ENCODE measurements around the gene KRTAP10-10. TPM values are rescaled to one million over a fixed set of nuclear protein-coding genes. Genes with fewer than 3 reads are reported as not detected.

The KRTAP10-10 gene
- total and polyA plus RNA-seq, 3 donors from 2014 or later = not detected

DNA sequence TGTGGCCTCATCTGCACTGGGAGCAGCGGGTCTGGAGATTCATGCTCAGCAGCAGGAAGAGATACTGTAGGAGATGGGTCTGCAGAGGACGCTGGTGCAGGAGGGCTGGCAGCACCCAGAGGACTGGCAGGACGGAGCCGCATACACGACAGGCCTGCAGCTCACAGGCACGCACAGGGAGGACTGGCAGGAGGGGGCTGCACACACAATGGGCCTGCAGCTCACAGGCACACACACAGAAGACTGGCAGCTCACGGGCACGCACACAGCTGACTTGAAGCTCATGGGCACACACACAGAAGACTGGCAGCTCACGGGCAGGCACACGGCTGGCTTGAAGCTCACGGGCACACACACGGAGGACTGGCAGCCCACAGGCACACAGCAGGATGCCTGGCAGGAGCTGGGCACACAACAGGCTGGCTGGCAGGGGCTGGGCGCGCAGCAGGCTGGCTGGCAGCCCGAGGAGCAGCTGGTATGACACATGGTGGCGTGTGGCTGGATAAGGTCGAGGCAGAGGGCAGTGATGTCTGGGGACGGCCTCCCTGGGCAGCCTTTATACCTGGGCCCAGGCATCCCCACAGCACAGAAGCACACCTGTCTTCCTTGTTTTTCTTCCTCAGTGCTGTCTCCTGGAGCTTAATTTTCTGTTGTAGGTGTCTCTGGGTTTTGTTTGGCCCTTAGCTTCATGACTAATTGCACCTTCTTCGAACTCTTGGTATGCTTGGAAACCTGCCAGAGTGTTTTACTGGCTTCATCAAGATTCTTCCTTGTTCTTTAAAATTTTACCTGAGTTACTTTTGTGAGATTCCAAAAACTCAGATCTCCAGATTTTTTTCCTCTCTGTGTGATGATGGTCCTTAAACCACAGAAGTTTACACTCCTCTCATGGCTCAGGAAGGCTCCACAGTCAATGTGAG lies 29.5 kb downstream of the KRTAP10-10 start, which contains the start of gene KRTAP12-2:
Gene KRTAP12-2 (minus strand): TSS at position 527 of the 920 bp plus-strand sequence. CDS start 41 bp downstream, at position 486.
- no peak for DNase-seq
- 63 to 80% methylated on average over 6 to 19 of the region's 19 CpGs for WGBS, 2 donors
- H3K4me1 ChIP-seq = no peaks in the 10 kb centered on the region
- no peak within 1 kb of the TSS for H3K27ac ChIP-seq
- TF ChIP-seq POLR2A (IDR thresholded peaks at IDR 0.05) = no peak
- TF ChIP-seq, protein P1, sequence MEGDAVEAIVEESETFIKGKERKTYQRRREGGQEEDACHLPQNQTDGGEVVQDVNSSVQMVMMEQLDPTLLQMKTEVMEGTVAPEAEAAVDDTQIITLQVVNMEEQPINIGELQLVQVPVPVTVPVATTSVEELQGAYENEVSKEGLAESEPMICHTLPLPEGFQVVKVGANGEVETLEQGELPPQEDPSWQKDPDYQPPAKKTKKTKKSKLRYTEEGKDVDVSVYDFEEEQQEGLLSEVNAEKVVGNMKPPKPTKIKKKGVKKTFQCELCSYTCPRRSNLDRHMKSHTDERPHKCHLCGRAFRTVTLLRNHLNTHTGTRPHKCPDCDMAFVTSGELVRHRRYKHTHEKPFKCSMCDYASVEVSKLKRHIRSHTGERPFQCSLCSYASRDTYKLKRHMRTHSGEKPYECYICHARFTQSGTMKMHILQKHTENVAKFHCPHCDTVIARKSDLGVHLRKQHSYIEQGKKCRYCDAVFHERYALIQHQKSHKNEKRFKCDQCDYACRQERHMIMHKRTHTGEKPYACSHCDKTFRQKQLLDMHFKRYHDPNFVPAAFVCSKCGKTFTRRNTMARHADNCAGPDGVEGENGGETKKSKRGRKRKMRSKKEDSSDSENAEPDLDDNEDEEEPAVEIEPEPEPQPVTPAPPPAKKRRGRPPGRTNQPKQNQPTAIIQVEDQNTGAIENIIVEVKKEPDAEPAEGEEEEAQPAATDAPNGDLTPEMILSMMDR (IDR thresholded peaks at IDR 0.05) = no peak
- no peaks in the 10 kb centered on the region for H3K27me3 ChIP-seq
- no peaks in the 10 kb centered on the region for H3K9me3 ChIP-seq
- H3K4me3 ChIP-seq = no peak within 1 kb of the TSS
- no peaks in the 10 kb centered on the region for H3K36me3 ChIP-seq (ENCODE audit: low read depth, missing control alignments)
- intact Hi-C loops (cut with DNase I; ENCODE audit: low total_unique reads) = no loop called here

DNA sequence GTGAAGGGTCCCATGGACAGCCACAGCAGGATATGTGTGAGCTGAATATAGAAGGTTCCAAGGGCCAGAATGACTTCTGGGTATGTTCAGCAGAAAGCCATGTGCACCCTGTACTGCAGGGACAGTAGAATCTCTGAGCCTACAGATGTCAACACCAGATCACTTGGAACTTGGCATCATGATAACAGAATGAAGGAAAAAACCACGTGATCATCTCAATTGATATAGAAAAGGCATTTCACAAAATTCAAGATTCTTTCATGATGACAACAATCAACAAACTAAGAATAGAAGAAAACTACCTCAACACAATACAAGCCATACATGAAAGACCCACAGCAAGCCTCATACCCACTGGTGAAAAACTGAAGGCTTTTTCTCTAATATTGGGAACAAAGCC lies 30.5 kb downstream of the KRTAP10-10 start:
- Histone ChIP-seq H3K4me3 (no peak overlapping the region), H3K27me3 (no peaks in the 10 kb centered on the region), H3K27ac (no peak overlapping the region), H3K36me3 (ENCODE audit: low read depth, missing control alignments) (no peaks in the 10 kb centered on the region), H3K9me3 (no peaks in the 10 kb centered on the region), H3K4me1 (no peaks in the 10 kb centered on the region)
- intact Hi-C loops (cut with DNase I; ENCODE audit: low total_unique reads) = no loop called here
- WGBS, 2 donors = 67 to 73% methylated on average over 1 of the region's 1 CpG
- no peak for DNase-seq
- TF ChIP-seq, protein P1 (IDR thresholded peaks at IDR 0.05) = no peak
- TF ChIP-seq POLR2A (IDR thresholded peaks at IDR 0.05) = no peak

DNA sequence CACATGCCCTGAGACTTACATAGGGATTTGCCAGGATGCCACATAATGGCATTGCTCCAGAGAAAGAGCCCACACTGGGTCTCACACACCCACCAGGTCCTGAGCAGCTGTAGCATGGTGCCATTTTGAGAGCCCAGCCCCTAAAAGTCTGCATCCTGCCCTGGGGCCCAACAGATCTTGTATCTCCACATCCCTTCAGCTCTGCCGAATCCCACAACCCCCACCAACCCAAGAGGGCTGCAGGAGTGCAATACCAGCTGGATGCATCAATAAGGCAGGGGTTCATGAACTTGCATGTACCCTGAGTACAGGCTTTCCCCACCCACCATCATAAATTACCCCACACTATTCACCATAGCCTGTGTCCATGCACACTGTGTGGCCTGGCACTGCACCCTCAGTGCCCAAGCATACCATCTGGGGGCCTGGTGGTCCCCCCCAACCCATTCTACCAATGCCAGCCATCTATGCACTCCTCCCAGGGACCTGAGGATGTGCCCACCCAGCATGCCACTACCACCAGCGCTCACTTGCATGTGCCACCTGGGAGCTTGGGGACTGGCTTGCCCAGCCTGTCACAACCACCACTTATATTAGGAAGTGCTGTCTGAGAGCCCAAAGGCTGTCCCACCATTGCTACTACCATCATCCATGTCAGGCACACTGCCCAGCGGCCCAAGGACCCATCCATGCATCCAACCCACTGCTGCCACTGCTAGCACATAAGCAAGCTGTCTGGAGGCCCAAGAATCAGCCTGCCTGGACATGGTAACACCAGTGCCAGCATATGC lies 33.7 kb downstream of the KRTAP10-10 start:
- Histone ChIP-seq H3K4me3 (no peak overlapping the region), H3K36me3 (ENCODE audit: low read depth, missing control alignments) (no peaks in the 10 kb centered on the region), H3K27me3 (no peaks in the 10 kb centered on the region), H3K9me3 (no peaks in the 10 kb centered on the region), H3K4me1 (no peaks in the 10 kb centered on the region), H3K27ac (no peak overlapping the region)
- TF ChIP-seq, protein P1 (IDR thresholded peaks at IDR 0.05) = no peak
- no peak for TF ChIP-seq POLR2A (IDR thresholded peaks at IDR 0.05)
- no peak for DNase-seq
- WGBS, 2 donors = 74 to 86% methylated on average over 2 to 3 of the region's 3 CpGs
- intact Hi-C loops (cut with DNase I; ENCODE audit: low total_unique reads) = no loop called here

DNA sequence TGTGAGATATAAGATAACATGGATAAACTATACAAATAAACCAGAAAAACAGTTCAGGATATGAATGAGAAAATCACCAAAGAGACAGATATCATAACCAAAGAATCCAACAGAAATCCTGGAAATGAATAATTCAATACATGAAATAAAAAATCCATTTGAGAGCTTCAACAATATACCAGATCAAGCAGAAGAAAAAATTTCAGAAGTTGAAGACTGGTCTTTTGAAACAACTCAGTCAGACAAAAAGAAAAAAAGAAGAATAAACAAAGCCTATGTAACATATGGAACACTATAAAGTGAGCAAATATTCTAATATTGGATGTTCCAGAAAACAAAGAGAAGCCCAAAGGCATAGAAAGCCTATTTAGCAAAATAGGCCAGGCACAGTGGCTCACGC lies 34.8 kb downstream of the KRTAP10-10 start:
- DNase-seq = no peak
- Histone ChIP-seq H3K4me3 (no peak overlapping the region), H3K4me1 (no peaks in the 10 kb centered on the region), H3K36me3 (ENCODE audit: low read depth, missing control alignments) (no peaks in the 10 kb centered on the region), H3K27me3 (no peaks in the 10 kb centered on the region), H3K9me3 (no peaks in the 10 kb centered on the region), H3K27ac (no peak overlapping the region)
- no peak for TF ChIP-seq POLR2A (IDR thresholded peaks at IDR 0.05)
- TF ChIP-seq, protein P1 (IDR thresholded peaks at IDR 0.05) = no peak
- 74 to 86% methylated on average over 1 of the region's 1 CpG for WGBS, 2 donors
- intact Hi-C loops (cut with DNase I; ENCODE audit: low total_unique reads) = no loop called here

All from testis (tissue), 3 donors.